HG03378 (cell line): Measurements from ENCODE around the gene CCN6.

Experiments
- ATAC-seq: cut with Tn5 transposase; IDR thresholded peaks from one replicate; pipeline ENCODE4 v1.9.1; 2021; ENCODE audit warnings: mild to moderate bottlenecking, moderate library complexity; ENCODE audit not compliant: unreplicated experiment

The CCN6 gene

DNA sequence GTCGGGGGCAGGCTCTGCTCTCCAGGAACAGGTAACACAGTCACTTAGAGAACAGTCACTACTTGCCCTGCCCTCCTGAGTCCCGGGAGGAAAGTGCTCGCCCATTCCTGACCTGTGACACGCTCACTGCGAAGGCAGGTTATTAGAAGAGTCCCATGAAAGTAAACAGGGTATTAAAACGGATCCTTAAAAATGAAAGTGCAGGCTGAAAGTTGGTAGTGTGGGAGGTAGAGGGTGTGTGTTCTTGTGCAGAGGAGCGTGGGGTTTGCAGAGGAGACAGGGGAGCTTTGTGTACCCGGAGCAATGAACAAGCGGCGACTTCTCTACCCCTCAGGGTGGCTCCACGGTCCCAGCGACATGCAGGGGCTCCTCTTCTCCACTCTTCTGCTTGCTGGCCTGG lies at the start of gene CCN6:
Gene CCN6, plus strand, starts transcription at position 104 of the 400 bp plus-strand sequence. Its CDS starts 254 bp downstream, at position 358.
- no peak for ATAC-seq

DNA sequence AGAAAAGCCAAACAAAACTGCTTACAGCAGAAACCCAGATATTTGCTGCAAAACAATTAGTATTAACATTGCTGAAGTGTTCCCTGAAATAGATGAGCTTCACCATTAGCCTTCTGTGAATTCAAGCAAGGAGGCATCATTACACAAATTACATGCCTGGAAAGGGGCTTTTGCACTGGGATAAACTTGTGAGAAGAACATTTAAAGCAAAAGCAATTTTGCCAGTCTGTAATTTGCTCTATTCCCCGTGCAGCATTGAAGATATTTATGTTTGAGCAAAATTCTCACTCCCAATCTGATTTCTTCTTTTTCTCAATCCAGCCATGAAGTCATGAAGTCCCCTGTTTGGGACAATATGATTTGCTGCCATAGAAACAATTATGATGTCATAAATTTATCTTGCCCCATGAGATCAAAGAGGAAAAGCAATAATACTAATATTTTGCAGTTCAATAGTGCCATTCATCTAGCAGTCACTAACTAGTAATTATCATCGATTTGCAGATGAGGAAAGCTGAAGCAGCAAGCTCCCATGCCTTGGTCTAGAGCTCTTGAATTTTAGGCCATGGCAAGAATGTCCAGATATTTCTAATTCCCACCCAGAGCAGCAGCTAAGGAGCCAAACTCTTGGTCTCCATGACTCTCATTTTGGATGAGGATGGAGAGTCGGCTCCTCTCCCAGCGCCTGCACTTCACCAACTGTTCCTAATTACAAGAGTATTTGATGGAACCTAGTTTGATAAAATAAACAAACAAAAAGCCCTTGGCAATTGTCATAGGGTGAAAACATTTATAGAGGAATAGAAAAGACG lies 49.5 kb upstream of the CCN6 start:
- no peak for ATAC-seq

DNA sequence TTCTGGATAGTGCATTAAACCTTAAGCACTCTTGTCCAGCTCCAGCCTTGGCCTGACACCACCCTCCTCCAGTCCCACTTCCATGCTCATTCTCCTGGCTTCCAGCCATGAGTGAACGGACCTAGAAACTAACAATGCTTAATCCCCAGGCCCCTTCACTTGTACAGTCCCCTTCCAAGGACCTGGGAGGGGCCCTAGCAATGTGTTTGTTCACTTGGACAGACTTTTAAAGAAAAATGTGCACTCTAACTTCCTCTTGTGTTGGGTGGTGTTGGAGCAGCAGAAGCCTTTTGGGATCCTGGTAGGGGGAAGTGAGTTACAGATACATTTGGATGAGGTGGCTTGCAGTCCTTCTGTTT lies 48.9 kb upstream of the CCN6 start:
- ATAC-seq: no peak

DNA sequence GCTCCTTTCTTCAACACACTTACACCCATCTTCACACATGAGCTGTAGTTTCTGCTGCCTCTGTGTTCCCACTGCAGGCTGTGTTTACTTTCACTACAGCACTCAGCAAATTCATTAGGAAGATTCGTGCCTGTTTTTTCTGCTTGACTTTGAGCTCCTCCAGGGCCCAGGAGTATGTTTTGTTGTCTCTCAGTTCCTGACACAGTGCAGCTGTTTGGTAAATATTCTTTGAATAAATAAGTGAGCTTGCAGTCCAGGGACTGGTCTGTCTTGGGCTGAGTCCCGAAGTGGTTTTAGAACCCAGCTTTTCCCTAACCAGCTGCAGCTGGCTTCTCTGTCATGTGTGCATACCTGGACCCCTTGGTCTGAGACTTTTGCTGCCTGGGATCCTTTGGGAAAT lies 46.6 kb upstream of the CCN6 start:
- ATAC-seq: no peak

DNA sequence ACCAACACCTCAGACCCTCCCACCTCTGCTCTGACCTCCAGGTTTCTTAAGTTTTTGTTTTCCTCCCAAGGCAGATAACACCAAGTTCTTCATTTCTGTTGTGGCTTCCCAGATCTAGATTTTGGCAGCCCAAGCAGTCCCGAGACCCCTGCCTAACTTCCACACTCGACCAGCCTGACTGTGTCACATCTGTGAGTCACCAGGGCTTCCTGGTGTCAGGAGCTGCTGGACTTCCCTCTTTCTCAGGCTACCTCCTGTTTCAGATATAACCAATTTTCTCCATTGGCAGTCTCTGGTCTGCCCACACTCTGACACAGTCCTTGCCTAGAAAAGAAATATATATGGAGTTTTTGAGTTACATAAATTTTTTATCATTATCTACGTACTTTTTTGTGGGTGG lies 46.1 kb upstream of the CCN6 start:
- no peak for ATAC-seq

DNA sequence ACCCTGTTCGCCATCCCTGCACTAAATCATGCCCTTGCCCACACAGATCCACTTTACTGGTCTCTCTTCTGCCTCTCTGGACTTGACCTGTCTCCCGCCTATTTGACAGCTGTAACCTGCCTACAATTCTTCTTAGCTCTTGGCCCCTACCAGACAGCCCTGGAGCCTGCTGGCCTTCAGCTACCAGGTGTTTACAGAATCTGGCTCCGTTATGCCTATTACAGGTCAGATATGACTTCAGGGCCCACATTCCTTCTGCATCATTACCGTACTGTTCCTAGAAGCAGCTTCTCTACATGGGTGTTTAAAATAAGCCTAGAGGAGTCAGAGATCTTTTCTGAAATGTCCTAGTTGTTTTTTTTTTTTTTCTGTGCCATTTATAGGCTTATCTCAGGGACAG lies 45.4 kb upstream of the CCN6 start:
- no peak for ATAC-seq

DNA sequence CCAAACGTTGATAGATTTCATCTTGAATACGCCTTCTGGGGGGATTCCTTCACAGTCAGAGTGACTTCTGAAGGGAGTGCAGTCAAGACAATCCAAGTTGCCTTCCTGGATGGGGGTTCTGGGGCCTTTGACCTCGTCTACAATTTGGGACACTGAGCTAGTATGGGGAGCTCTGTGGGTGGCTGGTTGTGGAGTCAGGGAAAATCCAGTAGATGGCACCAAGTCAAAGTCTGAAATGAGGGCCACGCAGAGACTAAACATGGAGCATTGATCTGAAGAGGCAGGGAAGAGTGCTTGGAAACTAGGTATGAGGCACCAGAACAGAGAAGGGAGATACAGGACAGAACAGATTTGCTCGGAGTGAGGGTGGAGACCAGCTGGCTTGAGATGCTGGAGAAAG lies 43.6 kb upstream of the CCN6 start:
- no peak for ATAC-seq

DNA sequence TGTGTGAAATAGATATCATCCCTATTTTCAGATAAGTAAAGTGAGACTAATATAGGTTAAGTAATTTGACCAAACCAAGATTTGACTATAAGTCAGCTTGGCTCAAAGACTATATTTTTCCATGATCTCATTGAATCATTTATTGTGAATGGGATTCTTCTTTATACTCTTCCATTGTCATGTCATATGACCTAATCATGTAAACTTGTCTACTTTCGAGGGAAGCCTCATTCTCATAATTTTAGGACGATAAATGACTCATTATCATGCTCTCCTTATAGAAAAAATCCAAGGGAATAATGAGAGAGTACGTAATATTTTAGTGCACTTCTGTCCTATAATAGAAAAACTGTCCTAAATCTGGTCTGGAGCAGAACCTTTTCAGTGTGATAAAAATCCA lies 40.9 kb upstream of the CCN6 start:
- ATAC-seq: no peak

DNA sequence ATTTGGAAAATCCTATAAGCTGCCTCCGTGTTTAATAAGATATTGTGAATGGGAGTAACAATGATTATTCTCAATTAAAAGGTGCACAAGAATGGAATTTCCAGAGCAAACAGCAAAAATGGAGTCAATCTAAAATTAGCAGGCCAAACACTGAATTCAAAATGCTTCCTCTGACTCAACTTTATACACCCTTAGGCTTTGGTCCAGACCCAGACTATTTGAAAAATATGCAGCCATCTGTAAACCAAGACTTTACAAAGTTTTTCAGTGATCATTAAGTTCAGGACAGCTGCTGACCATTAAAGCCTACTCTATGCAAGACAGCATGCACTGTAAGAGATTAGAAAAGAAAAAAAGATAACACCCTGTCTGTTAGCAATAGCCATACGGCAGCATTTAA lies 39.4 kb upstream of the CCN6 start:
- ATAC-seq: no peak

DNA sequence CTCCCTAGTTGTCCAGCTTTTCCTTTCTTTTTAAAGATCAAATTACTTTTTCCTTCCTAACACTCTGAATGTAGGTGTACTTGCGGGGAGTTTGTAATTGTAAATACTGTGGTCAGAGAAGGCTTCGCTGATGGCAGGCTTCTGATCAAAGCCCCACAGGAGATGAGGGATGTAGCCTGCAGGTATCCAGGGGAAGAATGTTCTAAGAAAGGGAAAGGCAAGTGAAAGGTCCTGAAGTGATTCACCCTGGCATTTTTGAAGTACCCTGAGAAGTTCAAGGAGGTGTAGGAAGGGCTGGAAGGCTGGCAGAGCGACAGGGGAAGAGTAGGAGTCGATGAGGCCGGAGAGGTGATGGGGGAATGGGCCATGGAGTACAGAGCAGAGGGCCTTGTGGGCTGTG lies 38.2 kb upstream of the CCN6 start:
- ATAC-seq: no peak

DNA sequence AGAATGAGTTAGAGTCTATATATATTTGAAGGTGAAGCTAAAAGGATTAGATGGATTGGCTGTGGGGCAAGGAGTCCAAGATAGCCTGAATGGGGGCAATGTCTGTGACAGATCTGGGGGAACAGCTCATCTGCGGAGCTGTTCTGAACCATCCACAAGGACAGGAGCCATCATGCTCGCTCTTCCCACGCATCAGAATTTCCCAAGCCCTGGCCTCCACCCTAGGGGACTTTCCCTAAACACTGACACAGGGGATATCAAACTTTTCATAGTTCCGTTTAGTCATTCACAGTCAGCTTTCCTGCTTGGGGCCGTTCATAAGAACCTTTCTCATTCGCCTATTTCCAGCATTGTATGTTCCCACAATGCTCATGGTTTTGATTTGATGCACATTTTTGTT lies 37.6 kb upstream of the CCN6 start:
- ATAC-seq: no peak

DNA sequence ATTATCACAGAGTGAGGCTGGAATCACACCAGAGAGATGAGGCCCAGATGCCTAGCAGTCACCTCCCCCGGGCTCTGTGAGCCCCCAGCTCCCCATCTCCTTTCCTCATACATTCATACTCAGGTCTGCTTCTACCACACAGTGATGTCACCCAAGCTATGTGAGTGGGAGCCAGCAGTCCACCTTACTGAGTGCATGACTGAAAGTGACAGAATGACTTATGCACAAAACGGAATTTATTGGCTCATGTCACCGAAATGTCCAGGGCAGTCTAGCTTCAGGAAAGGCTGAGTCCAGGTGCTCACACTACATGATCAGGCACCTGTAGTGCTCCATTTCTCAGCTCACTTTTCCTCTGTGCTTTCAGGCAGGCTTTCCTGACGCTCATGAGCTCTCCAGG lies 36.7 kb upstream of the CCN6 start:
- ATAC-seq: no peak

DNA sequence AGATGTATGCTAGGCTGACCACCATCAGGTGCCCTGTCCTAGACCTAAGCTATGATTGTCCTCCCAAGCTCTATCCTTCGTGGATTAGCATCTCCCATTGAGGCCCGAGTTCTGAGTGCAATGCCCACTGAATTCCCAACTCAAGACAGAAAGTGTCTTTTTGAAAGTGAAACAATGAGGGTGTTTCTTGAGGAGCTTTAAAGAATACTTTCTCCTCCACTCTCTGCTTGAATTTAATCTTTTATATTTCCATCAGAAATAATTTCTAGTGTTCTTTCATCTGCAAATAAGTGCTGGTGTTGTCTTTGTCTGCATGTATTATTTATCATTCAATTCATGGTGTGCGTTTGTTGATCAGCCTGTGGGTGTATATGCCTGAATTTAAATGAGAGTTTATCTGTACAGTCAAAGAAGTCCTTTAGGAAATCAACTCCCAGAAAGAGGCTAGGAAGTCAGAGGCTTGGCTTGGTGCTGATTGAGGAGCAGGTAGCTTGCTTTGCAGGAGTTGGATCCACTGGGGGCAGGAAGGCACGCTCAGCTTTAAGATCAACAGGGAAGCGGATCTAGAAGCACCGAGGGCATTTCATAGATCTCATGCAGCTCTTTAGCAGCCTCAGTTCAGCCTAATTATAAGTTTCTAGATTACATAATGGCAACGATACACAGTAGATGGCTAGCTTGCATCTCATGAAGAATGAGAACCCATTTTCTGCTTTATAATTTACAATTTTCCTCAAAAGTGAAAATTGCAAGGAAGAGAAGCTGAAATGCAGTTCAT lies 36.0 kb upstream of the CCN6 start:
- no peak for ATAC-seq

DNA sequence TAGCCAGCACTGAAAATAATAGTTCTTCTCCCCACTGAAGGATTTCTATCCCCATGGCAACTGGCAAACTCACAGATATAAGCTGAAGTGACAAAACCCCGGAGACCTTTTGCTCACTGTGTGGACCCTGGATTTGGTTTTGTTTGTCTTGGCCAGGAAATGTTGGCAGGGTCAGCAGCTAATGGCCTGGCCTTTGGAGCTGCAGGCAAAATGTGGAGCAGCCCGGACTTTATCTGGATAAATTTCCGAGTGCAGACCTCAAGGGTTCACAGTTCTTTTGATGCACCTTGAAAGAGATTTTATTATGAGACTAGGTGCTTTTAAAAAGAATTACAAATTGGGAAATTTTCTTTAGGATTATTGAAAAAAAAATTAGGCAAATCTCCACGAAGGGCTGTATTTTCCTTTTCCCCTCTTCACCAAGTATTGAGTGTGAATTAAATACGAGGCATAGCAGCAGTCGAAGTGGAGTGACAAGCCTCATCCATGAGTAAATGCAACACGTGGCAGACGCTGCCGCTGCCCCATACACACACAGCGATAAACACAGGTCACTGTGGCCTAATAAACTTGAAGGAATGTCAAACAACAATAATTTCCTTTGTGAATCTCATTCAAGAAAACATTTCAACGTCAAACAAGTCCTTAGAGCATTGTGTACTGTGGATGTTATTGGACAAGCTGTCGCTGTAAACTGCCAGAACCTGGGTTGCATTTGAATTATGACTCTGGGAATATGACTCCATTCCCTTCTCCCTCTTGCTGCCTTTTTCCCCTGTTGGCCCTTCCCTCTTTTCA lies 35.1 kb upstream of the CCN6 start:
- no peak for ATAC-seq

DNA sequence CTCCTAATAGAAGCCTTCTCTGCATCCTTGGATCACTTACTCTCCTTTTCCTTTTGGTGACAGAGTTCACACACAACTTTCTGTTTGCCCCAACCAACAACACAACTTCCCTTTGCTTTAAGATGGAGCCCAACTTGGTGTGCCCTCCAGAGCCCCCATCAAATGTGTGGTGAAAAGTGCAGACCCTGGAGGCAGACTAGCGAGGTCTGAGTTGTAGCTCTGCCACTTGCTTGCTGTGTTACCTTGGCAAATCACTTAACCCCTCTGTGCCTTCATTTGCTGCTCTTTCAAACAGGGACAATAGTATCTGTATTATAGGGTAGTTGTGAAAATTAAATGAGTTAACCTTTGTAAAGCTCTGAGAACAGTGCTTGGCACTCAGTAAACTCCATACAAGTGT lies 34.3 kb upstream of the CCN6 start:
- ATAC-seq: no peak

DNA sequence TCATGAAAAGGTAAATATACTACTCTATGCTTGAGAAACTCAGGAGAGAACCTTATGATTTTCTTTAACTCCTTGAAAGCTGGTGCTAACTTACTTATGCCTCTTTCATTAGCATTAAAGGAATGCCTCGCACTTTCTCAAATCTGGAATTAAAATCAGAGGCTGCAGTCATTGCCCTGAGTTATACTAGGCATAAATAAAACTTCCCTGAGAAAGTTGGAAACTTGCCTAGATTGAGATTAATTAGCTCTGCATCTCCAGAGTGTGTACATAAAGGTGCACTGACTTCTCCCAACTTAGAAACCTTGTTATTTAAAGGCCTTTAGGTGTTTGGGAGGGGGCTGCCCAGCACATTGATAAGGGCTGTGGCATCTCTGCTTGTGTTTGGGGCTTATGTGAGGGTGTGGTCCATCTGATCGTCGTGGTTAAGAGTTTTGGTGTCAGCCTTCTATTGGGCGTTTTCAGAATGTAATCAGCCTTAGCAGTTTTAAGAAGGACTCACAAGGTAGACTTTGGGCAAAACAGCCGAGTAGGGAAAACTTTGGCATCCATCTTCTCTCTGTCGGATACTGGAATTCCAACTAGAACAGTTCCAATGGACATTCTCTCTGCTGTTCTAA lies 32.1 kb upstream of the CCN6 start:
- ATAC-seq: no peak

DNA sequence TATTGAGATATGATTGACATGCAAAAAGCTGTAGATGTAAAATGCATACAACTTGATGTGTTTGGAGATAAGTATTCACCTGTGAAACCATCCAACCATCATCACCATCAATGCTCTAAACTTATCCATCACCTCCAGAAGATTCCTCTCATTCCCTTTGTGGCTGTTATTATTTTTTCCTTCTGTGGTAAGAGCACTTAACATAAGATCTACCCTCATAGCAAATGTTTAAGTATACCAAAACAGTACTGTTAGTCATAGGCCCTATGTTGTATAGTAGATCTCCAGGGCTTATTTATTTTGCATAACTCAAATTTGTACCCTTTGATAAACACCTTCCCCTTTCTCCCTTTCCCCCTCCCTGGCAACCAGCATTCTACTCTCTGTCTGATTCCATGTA lies 31.2 kb upstream of the CCN6 start:
- no peak for ATAC-seq

DNA sequence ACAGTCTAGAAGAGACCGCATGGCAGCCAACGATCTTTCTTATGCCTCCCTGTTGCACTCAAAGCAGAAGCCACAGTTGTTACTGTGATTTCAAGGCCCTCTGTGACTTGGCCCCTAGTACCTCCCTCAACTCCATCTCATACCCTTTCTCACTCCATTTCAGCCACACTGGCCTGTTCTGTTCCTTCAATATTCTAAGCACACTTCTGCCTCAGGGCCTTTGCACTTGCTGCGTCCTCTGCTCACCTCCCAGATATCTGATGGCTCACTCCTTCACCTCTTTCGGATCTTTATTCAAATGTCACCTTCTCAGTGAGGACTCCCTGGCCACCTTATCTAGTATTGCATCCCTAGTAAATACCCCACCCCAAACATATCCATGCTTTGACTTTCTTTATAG lies 29.4 kb upstream of the CCN6 start:
- ATAC-seq: no peak

DNA sequence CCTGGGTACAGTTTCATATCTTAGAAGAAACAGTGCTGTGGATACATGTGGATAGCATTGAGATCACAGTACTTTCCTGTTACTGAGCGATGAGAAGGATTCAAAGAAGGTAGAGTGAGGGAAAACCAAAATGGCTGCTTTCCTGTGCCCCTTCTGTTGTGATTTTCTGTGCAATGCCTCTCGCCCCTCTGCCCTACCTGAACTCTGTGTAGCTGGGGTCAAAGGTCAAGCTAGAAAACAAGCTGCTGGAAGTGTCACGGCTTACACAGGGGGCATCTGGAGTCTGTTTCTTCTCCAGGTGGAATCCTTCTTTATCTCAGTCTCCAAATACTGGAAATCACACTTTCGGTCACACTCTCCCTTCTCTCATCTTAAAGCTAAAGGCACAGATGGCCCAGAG lies 27.0 kb upstream of the CCN6 start:
- ATAC-seq: no peak

DNA sequence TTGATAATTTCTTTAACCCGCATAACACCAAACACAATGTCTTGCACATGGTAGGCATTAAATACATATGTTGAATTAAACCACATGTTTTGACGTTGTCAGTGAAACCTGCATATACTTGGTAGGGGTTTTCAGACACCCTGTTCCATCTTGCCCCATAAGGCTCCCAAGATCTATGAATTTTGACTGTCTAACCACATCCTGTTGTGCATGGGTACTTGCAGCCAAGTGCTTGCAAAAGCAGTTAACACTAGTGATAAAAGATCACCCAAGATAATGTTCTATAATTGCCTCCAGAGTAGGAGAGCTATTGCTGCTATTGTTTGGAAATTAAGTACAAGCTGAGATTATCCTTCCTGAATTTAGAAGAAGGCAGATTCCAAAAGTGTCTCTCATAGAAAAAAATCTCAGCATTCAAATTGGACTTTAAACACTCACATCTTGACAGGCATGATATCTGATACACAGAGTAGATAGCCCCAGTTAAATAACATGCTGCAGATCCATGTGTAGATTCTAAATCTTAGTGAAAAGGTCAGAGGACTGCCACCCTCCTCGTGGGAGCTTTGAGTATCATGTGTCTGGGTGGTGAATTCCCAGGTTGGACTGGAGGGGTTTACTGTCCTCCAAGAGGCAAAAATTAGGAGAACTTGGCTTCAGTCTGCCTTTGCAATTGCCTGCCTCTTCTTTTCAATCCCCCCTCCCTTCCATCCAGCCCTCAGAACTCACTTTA lies 25.8 kb upstream of the CCN6 start:
- ATAC-seq: peak; percentile 86
